GM19238 (cell line): ENCODE measurements around the gene UNC5CL.
"Not testable (repeated sequence)": the region's sequence is repeated elsewhere in the genome, so short reads cannot be mapped to it uniquely, and the experiment has no call there.

Source experiments
- DNase-seq: peaks from one replicate; pipeline ENCODE4 v3.0.0; 2011; ENCODE audit warnings: low spot score; ENCODE audit not compliant: insufficient read length

The UNC5CL gene

GRCh38 chr6:41008011-41008410, 31.0 kb downstream of the UNC5CL start:
- no peak for DNase-seq

GRCh38 chr6:41006980-41007379, 32.0 kb downstream of the UNC5CL start:
- not testable (repeated sequence) for DNase-seq

GRCh38 chr6:41006217-41006616, 32.8 kb downstream of the UNC5CL start:
- DNase-seq = not testable (repeated sequence)

GRCh38 chr6:41002168-41002567, 36.9 kb downstream of the UNC5CL start:
- DNase-seq = no peak

GRCh38 chr6:41000248-41000647, 38.8 kb downstream of the UNC5CL start:
- no peak for DNase-seq

- peak; percentile 28 for DNase-seq
Observed at GRCh38 chr6:40999569-40999968, 39.5 kb downstream of the UNC5CL start.

- DNase-seq = no peak
Observed at GRCh38 chr6:40998661-40999060, 40.4 kb downstream of the UNC5CL start.

GRCh38 chr6:40997234-40997957, 41.6 kb downstream of the UNC5CL start:
- no peak for DNase-seq

GRCh38 chr6:40996591-40997233, 42.3 kb downstream of the UNC5CL start:
- DNase-seq = no peak

- no peak for DNase-seq
Observed at GRCh38 chr6:40992746-40993145, 46.3 kb downstream of the UNC5CL start.

- DNase-seq = no peak
Observed at GRCh38 chr6:40990301-40990700, 48.7 kb downstream of the UNC5CL start.

- no peak for DNase-seq
Observed at GRCh38 chr6:40989204-40990169, 49.5 kb downstream of the UNC5CL start.

- DNase-seq = no peak
Observed at GRCh38 chr6:40988634-40989033, 50.4 kb downstream of the UNC5CL start.

GRCh38 chr6:40986921-40987819, 51.9 kb downstream of the UNC5CL start:
- no peak for DNase-seq

- no peak for DNase-seq
Observed at GRCh38 chr6:40986364-40986763, 52.7 kb downstream of the UNC5CL start.

GRCh38 chr6:40983752-40984151, 55.3 kb downstream of the UNC5CL start:
- no peak for DNase-seq

- no peak for DNase-seq
Observed at GRCh38 chr6:40982917-40983316, 56.1 kb downstream of the UNC5CL start.

- no peak for DNase-seq
Observed at GRCh38 chr6:40978687-40979289, 60.2 kb downstream of the UNC5CL start.

GRCh38 chr6:40977695-40978094, 61.3 kb downstream of the UNC5CL start:
- no peak for DNase-seq

GRCh38 chr6:40977085-40977484, 61.9 kb downstream of the UNC5CL start:
- DNase-seq = no peak
